Measurements from ENCODE around the gene TTN. TPM values are rescaled to one million over a fixed set of nuclear protein-coding genes. Genes with fewer than 3 reads are reported as not detected.

TTN gene
- total and polyA plus RNA-seq, 10 of the 15 experiments (the other 5 are each of a cell fraction or from before 2014, with no cell fraction given): 0.15 to 9.0 (median 1.8) TPM

GRCh38 chr2:178502751-178503150 is 304.5 kb downstream of the TTN start:
- POLR2A ChIA-PET: interaction anchor here (0.9 kb wide), 1 partner anchor 47 kb away, joined by 3 read pairs; no protein-coding TSS in a partner anchor
- H2AFZ ChIP-seq (ENCODE audit: control insufficient read depth, low read depth, low read length): no peak overlapping the region
- no peaks in the 10 kb centered on the region for H3K9me3 ChIP-seq (replicated peaks; ENCODE audit: control insufficient read depth, insufficient read depth, low read length)
- H3K9ac ChIP-seq (ENCODE audit: control insufficient read depth, insufficient read depth, low read length): no peak overlapping the region
- intact Hi-C loops (cut with micrococcal nuclease; ENCODE audit: unreplicated experiment): no loop called here
- no peak for ATAC-seq
- no peaks in the 10 kb centered on the region for H4K20me1 ChIP-seq (ENCODE audit: control insufficient read depth, insufficient read depth)
- no peak for FAIRE-seq
- RAD21 ChIA-PET (ENCODE audit: unreplicated experiment): no interaction called here
- H3K4me3 ChIP-seq: no peak overlapping the region
- no peaks in the 10 kb centered on the region for H3K27me3 ChIP-seq (replicated peaks in 1 of 2; ENCODE audit: control insufficient read depth in 2 of 2, insufficient read depth in 2 of 2, low read length in 1 of 2)
- H3K4me1 ChIP-seq (ENCODE audit: control insufficient read depth, insufficient read depth, low read length): no peaks in the 10 kb centered on the region
- no peak overlapping the region for H3K4me2 ChIP-seq (ENCODE audit: control insufficient read depth, insufficient read depth)
- DNase-seq (ENCODE audit: low read depth, low spot score): no peak
- TF ChIP-seq MTA3 (IDR thresholded peaks at IDR 0.05; ENCODE audit: borderline replicate concordance, low read length) (no peak), BCL11A (IDR thresholded peaks at IDR 0.05; ENCODE audit: low read depth, low read length) (no peak), JUND (IDR thresholded peaks at IDR 0.05; ENCODE audit: low read depth, low read length) (no peak), BRCA1 (IDR thresholded peaks at IDR 0.05; ENCODE audit: low read depth, low read length) (no peak), CBFB (IDR thresholded peaks at IDR 0.05; ENCODE audit: low read depth) (no peak), POLR2AphosphoS5 (IDR thresholded peaks at IDR 0.05; ENCODE audit: low read length) (no peak), BMI1 (IDR thresholded peaks at IDR 0.05; ENCODE audit: borderline replicate concordance) (no peak), IRF4 (IDR thresholded peaks at IDR 0.05; ENCODE audit: low read depth, low read length) (no peak), SP1 (IDR thresholded peaks at IDR 0.05; ENCODE audit: low read depth, low read length) (no peak), CHD1 (IDR thresholded peaks at IDR 0.05; ENCODE audit: low read depth, low read length) (no peak), ATF7 (IDR thresholded peaks at IDR 0.05; ENCODE audit: low read depth) (no peak), RAD51 (IDR thresholded peaks at IDR 0.05) (no peak), SMAD1 (IDR thresholded peaks at IDR 0.05; ENCODE audit: low read depth, partially characterized antibody) (no peak), ZNF217 (IDR thresholded peaks at IDR 0.05) (no peak), MAX (IDR thresholded peaks at IDR 0.05; ENCODE audit: low read depth, low read length) (no peak)
- BruUV-seq (replicated peaks): no TSS peak
- CTCF ChIA-PET: no interaction called here
- in situ Hi-C loops (cut with MboI): no loop called here
- SMC1A ChIA-PET (ENCODE audit: uncharacterized antibody, unreplicated experiment): interaction anchor here (1.1 kb wide), 1 partner anchor 10 kb away, joined by 3 read pairs; no protein-coding TSS in a partner anchor
- no peaks in the 10 kb centered on the region for H3K79me2 ChIP-seq (ENCODE audit: control insufficient read depth, insufficient read depth, low read length)
- no peak overlapping the region for H3K27ac ChIP-seq (ENCODE audit: control insufficient read depth, insufficient read depth)
- 94% methylated on average over 4 of the region's 4 CpGs for WGBS (ENCODE audit: insufficient coverage, insufficient replicate concordance, low lambda C conversion rate, missing lambda C conversion rate)
- H3K36me3 ChIP-seq (ENCODE audit: control insufficient read depth in 2 of 2, insufficient read depth in 2 of 2, low read length in 1 of 2): peaks cover 1 to 17% of the 10 kb centered on the region in 2 experiments; a peak in 2 of 4 replicates

Data from GM12878 (cell line).